Measurements from ENCODE around the gene SMARCA2.
A peak's percentile ranks its signal among the peaks of the same experiment; 100 is the strongest.
"Not testable (repeated sequence)": the region's sequence is repeated elsewhere in the genome, so short reads cannot be mapped to it uniquely, and the experiment has no call there.

The SMARCA2 gene

DNA sequence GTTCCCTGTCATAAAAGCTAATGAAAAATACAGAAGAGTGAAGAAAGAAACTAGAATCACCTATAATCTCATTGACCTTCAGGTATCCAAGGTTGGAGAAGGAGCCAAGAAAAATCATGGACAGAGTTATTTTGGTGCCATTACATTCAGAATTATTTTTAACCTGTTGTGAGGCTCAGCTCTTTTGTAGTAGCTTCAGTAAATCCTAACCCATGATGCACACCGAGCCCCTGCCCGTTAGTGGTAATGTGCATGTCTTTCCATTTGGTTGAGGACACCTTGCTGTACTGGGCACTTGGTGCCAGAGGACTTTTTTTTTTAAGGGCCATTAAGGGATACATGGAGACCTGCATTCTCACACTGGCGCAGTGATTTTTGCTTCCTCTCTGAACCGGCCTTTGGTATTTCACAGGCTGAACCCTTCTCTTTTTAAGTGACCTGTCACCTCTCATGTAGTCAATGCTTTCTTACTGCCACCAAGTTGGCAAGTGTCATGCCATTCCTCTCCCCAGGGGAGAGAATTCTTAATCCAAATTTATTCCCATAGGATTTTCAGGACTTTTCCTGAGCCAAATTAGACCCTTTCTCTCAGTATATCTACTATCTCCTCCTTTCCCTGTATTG is 125.6 kb downstream of the SMARCA2 start:
- TF ChIP-seq, protein P1, sequence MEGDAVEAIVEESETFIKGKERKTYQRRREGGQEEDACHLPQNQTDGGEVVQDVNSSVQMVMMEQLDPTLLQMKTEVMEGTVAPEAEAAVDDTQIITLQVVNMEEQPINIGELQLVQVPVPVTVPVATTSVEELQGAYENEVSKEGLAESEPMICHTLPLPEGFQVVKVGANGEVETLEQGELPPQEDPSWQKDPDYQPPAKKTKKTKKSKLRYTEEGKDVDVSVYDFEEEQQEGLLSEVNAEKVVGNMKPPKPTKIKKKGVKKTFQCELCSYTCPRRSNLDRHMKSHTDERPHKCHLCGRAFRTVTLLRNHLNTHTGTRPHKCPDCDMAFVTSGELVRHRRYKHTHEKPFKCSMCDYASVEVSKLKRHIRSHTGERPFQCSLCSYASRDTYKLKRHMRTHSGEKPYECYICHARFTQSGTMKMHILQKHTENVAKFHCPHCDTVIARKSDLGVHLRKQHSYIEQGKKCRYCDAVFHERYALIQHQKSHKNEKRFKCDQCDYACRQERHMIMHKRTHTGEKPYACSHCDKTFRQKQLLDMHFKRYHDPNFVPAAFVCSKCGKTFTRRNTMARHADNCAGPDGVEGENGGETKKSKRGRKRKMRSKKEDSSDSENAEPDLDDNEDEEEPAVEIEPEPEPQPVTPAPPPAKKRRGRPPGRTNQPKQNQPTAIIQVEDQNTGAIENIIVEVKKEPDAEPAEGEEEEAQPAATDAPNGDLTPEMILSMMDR (IDR thresholded peaks at IDR 0.05; ENCODE audit: insufficient read depth, low read length, poor library complexity, severe bottlenecking): no peak
- H3K36me3 ChIP-seq (ENCODE audit: control insufficient read depth, insufficient read depth, low read length): peaks cover 24% of the 10 kb centered on the region
- no peak for DNase-seq (ENCODE audit: extremely low read depth, insufficient read length)
- H3K4me3 ChIP-seq (replicated peaks; ENCODE audit: low read depth, low read length): no peak overlapping the region
- H3K27me3 ChIP-seq (replicated peaks; ENCODE audit: control insufficient read depth, insufficient read depth, low read length): no peaks in the 10 kb centered on the region

GRCh38 chr9:2142212-2142611 is 127.1 kb downstream of the SMARCA2 start:
- Histone ChIP-seq H3K36me3 (ENCODE audit: control insufficient read depth, insufficient read depth, low read length) (peaks cover 22% of the 10 kb centered on the region), H3K4me3 (replicated peaks; ENCODE audit: low read depth, low read length) (no peak overlapping the region), H3K27me3 (replicated peaks; ENCODE audit: control insufficient read depth, insufficient read depth, low read length) (no peaks in the 10 kb centered on the region)
- TF ChIP-seq, protein P1 (IDR thresholded peaks at IDR 0.05; ENCODE audit: insufficient read depth, low read length, poor library complexity, severe bottlenecking): no peak
- DNase-seq (ENCODE audit: extremely low read depth, insufficient read length): no peak

DNA sequence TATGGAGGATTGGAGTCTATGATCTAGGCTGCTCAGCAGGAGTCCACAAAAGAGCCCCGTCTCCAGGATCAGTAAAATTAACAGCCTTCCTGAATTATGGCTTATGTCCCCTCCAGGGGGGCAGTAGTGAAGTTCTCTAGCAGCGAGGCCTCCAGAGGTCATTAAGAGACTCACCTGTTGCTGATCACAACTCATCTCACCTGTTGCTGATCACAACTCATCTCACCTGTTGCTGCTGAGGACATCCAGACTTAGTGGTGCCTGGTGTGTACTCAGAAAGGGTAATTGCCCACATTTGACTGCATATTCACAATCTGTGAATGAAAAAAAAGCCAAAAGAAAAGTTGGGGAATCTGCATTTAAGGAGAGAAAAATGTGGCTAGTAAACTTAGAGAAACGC is 129.5 kb downstream of the SMARCA2 start:
- no peak for DNase-seq (ENCODE audit: extremely low read depth, insufficient read length)
- Histone ChIP-seq H3K27me3 (replicated peaks; ENCODE audit: control insufficient read depth, insufficient read depth, low read length) (no peaks in the 10 kb centered on the region), H3K36me3 (ENCODE audit: control insufficient read depth, insufficient read depth, low read length) (peaks cover 22% of the 10 kb centered on the region), H3K4me3 (replicated peaks; ENCODE audit: low read depth, low read length) (no peak overlapping the region)
- TF ChIP-seq, protein P1 (IDR thresholded peaks at IDR 0.05; ENCODE audit: insufficient read depth, low read length, poor library complexity, severe bottlenecking): no peak

DNA sequence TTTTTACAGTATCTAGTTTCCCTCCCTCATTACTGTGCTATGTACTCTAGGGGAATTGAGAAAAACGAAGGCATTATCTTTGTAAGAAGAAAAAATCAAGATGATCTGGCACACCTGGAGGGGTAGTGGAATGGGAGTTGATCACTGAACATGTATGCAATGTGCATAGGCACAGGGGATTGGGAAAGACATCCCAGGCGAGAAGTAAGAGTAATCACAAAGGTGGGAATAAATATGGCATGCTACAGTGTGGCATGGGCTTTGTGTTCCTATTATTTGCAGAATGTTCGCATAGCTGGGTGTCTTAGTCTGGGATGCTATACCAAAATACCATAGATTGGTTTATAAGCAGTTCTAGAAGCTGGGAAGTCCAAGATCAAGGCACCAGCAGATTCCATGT is 130.6 kb downstream of the SMARCA2 start:
- no peak overlapping the region for H3K4me3 ChIP-seq (replicated peaks; ENCODE audit: low read depth, low read length)
- H3K36me3 ChIP-seq (ENCODE audit: control insufficient read depth, insufficient read depth, low read length): peaks cover 22% of the 10 kb centered on the region

GRCh38 chr9:2146700-2147099 is 131.6 kb downstream of the SMARCA2 start:
- not testable (repeated sequence) for H3K4me3 ChIP-seq (replicated peaks; ENCODE audit: low read depth, low read length); DNase-seq (ENCODE audit: extremely low read depth, insufficient read length); H3K27me3 ChIP-seq (replicated peaks; ENCODE audit: control insufficient read depth, insufficient read depth, low read length)
- H3K36me3 ChIP-seq (ENCODE audit: control insufficient read depth, insufficient read depth, low read length): peaks cover 19% of the 10 kb centered on the region
- TF ChIP-seq, protein P1 (IDR thresholded peaks at IDR 0.05; ENCODE audit: insufficient read depth, low read length, poor library complexity, severe bottlenecking): peak; percentile 31

More for the DNA sequence above, 130.6 kb downstream of the SMARCA2 start:
- DNase-seq (ENCODE audit: extremely low read depth, insufficient read length): no peak
- TF ChIP-seq, protein P1 (IDR thresholded peaks at IDR 0.05; ENCODE audit: insufficient read depth, low read length, poor library complexity, severe bottlenecking): no peak
- no peaks in the 10 kb centered on the region for H3K27me3 ChIP-seq (replicated peaks; ENCODE audit: control insufficient read depth, insufficient read depth, low read length)

DNA sequence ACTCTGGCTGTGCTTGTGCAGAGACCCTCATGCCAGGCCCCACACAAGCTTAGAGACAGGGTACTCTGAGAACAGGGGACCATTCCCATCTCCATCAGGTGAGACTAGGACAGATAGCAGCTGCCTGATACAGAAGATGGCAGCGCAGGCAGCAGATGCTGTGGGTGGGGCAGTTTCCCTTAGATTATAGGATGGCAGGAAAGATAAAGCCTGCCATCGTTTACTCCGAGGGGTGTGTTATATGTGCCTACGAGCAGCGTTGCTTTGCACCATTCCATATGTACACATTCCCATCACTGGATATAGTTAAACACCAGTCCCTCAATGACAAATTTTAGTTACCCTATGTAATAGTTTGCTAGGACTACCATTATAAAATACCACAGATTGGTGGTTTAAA is 135.2 kb downstream of the SMARCA2 start:
- Histone ChIP-seq H3K4me3 (replicated peaks; ENCODE audit: low read depth, low read length) (no peak overlapping the region), H3K27me3 (replicated peaks; ENCODE audit: control insufficient read depth, insufficient read depth, low read length) (no peaks in the 10 kb centered on the region), H3K36me3 (ENCODE audit: control insufficient read depth, insufficient read depth, low read length) (peaks cover 9% of the 10 kb centered on the region)
- DNase-seq (ENCODE audit: extremely low read depth, insufficient read length): no peak
- TF ChIP-seq, protein P1 (IDR thresholded peaks at IDR 0.05; ENCODE audit: insufficient read depth, low read length, poor library complexity, severe bottlenecking): no peak
